Activated naive CD8-positive, alpha-beta T cell treated with anti-CD3 and anti-CD28 coated beads, Interleukin-2, amount 50 U/mL, for 16 hours (primary cell): ENCODE results near the gene MAPKBP1.
"Not testable (repeated sequence)": the region's sequence is repeated elsewhere in the genome, so short reads cannot be mapped to it uniquely, and the experiment has no call there.

Source experiments
- DNase-seq: peaks from one replicate; pipeline ENCODE4 v3.0.0-alpha.2; 2020; ENCODE audit warnings: low read depth, low spot score

Gene MAPKBP1, protein sequence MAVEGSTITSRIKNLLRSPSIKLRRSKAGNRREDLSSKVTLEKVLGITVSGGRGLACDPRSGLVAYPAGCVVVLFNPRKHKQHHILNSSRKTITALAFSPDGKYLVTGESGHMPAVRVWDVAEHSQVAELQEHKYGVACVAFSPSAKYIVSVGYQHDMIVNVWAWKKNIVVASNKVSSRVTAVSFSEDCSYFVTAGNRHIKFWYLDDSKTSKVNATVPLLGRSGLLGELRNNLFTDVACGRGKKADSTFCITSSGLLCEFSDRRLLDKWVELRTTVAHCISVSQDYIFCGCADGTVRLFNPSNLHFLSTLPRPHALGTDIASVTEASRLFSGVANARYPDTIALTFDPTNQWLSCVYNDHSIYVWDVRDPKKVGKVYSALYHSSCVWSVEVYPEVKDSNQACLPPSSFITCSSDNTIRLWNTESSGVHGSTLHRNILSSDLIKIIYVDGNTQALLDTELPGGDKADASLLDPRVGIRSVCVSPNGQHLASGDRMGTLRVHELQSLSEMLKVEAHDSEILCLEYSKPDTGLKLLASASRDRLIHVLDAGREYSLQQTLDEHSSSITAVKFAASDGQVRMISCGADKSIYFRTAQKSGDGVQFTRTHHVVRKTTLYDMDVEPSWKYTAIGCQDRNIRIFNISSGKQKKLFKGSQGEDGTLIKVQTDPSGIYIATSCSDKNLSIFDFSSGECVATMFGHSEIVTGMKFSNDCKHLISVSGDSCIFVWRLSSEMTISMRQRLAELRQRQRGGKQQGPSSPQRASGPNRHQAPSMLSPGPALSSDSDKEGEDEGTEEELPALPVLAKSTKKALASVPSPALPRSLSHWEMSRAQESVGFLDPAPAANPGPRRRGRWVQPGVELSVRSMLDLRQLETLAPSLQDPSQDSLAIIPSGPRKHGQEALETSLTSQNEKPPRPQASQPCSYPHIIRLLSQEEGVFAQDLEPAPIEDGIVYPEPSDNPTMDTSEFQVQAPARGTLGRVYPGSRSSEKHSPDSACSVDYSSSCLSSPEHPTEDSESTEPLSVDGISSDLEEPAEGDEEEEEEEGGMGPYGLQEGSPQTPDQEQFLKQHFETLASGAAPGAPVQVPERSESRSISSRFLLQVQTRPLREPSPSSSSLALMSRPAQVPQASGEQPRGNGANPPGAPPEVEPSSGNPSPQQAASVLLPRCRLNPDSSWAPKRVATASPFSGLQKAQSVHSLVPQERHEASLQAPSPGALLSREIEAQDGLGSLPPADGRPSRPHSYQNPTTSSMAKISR (N-terminal part only)

DNA sequence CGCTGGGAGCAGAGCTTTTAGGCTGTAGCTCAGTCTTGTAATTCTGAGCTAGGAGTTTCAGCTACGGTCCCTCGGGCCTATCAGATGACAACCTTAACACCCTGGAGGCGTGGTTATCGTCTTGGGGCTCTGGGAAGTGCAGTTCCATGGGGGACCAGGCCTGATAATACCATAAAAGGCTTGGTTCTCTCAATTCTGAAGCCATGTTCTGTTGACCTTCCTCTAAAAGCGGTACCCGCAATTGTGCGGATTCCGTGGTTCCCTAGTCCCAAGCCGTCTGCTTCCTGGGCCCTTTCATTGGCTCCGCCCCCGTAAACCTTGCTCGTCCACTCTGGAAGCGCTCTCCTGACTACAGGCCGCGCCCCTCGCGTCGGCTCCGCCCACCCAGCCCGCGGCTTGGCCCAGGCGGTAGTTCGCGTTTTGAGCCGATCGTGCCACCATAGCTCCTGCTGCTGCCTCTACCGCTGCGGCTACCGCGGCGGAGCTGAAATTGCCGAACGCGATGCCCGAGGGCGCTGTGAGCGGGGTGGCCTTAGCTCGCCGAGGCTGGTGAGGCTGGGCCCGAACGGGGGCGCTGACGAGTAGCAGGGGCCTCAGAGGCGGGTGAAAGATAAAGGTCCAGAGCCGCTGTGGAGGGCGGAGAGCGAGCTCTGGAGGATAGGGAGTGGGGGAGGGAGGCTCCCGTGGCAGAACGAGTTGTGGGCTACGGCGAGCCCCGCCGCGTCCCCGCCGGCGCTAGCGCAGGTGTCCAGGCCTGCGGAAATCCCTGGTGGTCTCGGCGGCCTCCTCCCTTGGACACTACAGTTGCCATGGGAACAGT lies at the start of gene MAPKBP1:
Gene MAPKBP1, plus strand, starts transcription at position 423 of the 820 bp plus-strand sequence. CDS start 792 bp downstream, outside the sequence.
- peak; percentile 92 for DNase-seq

DNA sequence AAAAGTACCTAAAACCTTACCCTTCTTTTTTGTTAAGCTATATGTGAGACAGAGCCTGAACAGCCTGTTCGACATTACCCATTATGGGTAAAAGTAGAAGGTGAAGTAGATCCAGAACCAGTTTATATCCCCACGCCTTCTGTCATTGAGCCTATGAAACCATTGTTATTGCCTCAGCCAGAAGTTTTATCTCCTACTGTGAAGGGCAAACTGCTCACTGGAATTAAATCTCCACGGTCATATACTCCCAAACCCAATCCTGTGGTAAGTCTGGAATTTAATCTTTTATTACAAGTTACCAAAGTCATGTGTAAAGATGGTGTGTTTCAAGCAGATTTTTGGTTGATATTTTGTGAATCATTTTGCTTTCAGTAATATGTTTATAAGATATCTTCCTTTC lies 47.1 kb upstream of the MAPKBP1 start:
- no peak for DNase-seq

DNA sequence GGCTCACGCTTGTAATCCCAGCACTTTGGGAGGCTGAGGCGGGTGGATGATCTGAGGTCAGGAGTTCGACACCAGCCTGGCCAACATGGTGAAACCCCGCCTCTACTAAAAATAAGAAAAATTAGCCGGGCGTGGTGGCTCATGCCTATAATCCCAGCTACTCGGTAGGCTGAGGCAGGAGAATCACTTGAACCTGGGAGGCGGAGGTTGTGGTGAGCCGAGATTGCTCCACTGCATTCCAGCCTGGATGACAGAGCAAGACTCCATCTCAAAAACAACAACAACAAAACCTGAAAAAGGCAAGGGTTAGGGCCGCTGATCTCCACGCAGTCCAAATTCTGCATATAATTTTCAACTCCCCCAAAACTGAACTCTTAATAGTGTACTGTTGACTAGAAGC lies 46.2 kb upstream of the MAPKBP1 start:
- not testable (repeated sequence) for DNase-seq

DNA sequence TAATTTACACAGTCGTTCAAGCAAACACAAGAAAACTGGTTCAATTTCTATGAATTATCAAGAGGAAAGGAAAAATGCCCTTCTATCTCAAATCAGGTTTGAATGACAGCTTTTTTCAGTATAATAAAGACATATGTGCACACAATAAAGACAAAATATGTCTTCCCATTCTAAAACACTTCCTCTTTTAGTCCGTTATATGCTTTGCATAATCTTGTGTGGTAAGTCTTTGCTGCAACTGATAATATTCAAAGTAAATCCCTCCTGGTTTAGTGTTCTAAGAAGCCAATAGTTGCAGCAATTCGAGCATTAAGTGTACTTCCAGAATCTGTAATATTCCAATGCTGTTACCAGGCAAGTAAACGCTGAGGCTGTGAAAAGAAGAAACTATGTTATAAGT lies 43.7 kb upstream of the MAPKBP1 start:
- no peak for DNase-seq

DNA sequence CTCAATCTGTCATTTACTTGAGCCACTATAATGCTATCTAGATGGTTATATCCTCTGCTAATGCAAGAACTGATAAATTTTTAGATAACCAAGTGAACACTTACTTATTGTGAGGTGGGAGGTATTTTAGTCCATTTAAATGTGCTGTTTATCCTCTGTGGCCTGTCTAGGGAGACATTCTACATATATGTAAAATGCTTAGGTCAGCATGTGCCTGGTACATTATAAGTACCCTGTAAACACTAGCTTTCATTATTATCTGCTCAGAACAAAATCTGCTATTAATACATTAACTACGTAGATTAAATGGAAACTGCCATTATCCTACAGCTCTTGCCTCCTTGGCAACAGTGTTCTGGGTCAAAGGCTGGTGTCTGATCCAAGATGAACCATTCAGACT lies 41.8 kb upstream of the MAPKBP1 start:
- DNase-seq, result no peak

DNA sequence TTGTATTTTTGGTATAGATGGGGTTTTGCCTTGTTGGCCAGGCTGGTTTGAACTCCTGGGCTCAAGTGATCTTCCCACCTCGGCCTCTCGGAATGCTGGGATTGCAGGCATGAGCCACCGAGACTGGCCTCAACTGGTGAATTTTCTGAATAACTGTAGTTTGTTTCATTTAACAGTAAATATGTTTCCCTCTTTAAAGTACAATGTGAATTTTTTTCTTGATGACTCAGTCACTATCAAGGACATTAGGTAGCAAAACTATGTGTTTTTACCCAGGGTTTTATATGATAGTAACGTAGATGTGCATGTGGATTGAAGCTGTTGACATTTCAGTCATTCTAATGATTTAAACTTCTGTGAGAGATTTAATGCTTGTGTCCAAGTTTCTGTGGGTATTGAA lies 40.2 kb upstream of the MAPKBP1 start:
- DNase-seq, result no peak

DNA sequence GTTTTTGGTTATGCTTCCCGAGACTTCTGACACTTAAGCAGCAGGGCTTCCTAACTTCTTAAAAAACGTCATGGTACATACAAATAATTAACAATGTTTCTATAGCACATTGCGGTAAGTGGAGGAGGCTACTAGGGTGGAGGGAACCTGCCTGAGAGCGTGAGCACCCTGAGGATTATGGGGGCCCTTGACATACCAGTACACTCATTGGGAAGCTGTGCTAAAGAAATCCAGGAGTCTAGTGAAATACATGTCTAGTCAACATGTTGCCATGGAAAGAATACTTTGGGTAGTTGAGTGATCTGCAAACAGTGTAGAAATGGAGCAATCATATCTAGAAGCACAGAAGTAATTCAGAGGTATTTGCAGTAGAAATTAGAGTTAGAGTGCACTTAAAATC lies 39.2 kb upstream of the MAPKBP1 start:
- DNase-seq, result no peak

DNA sequence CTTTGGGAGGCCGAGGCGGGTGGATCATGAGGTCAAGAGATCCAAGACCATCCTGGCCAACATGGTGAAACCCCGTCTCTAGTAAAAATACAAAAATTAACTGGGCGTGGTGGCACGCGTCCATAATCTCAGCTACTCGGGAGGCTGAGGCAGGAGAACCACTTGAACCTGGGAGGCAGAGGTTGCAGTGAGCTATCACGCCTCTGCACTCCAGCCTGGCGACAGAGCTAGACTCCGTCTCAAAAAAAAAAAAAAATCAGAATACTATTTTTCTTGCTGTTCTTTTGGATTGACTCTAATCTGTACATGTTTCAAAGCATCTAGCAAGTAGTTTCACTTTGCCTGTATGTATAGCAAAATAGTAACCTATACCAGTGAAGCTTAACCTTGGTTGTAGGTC lies 38.8 kb upstream of the MAPKBP1 start:
- not testable (repeated sequence) for DNase-seq

DNA sequence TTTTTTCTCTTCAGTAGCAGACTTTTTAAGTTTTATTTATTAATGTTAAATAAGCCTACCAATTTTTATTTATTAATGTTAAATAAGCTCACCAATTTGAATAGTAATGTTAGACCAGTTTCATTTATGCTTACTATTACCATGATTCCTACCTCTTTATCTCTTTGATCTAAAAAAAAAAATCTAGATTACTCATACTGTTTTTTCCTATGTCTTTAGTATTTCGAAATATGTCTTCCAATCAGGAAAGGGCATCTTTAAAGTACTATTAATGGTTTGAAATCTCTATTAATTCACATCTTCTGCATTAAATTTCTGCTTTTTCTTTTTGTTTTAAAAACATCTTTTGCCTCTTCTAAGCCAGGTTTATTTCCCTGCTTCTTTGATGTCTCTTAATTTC lies 27.5 kb upstream of the MAPKBP1 start:
- DNase-seq, result no peak

DNA sequence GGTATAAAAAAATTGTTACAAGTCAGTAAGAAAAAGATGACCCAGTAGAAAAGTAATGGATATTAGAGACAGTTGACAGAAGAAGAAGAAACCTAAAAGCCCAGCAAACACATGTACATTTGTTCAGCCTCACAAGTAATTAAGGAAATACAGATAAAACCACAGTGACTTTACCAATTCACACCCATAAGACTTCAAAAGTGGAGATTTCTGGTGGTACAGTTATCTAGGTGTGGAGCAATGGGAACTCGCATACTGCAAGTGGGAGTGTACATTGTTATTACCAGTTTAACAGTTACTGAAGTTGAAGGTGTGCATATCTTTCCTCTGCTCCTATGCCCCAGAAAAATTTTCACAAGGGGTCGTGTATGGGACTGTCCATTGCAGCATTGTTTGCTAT lies 18.1 kb upstream of the MAPKBP1 start:
- no peak for DNase-seq

DNA sequence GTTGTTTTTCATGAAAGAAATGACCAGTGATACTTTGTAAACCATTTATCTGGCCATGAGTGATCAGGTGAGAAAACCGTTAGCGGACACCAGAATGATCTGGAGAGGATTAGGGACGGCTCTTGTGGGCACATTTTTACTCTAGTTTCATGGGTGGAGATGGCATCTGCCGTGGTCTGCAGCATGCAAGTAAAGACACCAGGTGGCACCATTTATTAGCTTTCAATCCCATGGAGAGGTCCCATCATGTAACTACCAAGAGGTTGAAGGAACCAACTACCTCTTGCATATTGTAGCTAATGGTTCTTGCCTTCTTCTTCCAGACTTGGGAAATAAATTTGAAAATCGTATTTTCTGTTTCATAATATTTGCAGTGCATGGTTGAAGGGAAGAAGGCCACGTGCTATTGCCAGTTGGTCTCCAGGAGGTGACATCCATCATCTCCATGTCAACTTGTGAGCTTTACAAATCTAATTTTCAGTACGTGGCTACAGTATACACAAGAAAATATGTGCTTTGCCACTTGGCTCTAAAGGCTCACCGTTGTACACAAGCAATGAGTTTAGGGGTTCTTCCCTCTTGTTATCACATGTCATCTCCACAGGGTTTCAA lies 1.5 kb upstream of the MAPKBP1 start:
- no peak for DNase-seq

DNA sequence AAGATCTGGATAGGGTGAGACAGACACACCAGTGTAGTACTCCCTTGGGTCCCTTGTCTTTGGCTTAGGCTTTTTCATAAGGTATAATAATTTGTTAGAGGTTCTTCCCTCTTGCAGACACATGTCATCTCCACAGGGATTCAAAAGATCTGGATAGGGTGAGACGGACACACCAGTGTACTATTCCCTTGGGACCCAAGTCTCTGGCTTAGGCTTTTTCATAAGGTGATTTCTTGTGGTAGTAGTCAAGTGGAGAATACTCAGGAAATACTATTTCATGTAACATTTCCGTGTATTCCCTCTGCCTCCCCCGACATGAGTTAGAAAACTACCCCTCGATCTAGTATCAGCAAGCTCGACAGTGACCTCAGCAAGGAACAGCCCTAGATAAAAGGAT lies 954 bp upstream of the MAPKBP1 start:
- DNase-seq, result no peak

DNA sequence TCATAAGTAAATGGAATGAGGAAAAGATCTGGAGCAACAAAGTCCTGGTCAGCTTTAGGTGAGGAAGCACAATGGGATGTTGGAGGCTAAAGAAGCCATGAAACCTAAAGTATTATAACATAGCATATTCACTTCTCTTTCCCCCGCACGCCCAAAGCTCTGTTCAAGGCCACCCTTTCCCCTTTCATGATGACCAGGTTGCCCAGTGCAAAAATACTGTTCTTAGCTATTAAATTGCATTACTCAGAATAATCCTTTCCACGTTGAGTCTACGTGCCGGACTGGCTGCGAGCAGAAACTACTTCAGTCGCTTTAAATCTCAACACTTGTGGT lies 589 bp upstream of the MAPKBP1 start:
- no peak for DNase-seq

DNA sequence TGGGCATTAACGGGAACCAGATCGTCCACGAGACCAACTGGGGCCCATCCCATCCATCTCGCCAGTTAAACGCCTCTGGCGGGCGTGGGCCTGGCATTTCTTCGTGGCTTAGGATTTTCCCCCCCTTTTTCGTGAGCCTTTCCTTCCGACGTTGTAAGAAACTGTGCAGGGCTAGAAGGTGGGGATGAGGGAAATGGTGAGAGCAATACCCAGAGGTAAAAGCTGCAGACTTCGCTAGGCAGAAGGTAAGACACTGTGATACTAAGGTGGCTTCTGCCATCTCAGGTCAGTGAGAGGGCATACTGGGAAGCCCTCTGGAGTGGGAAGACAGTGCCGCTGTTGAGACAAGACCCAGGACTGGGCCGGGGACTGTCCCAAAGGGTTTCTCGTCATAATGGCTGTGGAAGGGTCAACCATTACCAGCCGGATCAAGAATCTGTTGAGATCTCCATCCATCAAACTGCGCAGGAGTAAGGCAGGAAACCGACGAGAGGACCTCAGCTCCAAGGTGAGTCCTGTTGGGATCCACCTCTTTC lies 666 bp downstream of the MAPKBP1 start:
- DNase-seq, result no peak

DNA sequence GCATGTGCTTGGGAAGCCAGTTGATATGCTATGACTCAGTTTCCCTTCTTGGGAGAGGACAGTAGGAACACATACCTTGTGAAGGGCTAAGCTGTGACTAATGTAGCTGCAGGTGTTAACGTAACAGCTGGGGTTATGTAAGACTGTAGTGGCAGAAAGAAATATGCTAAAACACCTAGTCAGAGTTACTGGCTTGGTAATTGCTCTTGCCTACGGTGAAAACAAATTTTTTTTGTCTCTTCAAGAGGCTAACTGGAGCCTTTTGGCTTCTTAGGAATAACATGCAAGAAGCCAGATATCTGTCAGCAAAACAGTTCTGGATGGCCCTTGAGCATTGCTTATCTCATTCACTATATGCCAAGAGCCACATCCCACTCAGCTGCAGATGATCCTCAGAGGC lies 1.4 kb downstream of the MAPKBP1 start:
- no peak for DNase-seq

DNA sequence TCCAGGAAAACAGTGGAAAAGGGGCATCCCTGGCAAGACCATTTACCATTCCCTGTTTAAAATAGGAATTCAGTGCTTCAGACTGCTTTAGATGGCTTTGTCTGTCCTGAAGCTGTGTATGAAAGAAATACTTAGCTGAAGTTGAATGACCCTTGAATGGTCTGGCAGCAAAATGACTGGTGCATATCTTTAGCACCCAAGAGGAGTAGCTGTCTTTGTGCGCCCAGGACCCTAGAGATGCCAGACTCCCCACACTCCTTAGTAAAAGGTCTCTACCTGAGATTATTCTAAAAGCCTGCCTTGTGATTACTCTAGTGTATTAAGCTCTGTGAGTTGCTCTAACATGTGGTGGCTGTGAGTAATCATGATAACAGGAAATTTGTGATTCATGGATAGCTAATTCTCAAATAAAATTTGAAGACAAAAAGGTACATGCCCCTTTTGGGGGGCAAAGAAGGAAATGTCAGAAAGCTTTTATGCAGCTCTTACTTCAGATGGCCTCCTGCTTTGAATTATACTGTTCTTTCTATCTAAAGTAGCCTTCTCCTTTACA lies 3.2 kb downstream of the MAPKBP1 start:
- DNase-seq, result no peak

DNA sequence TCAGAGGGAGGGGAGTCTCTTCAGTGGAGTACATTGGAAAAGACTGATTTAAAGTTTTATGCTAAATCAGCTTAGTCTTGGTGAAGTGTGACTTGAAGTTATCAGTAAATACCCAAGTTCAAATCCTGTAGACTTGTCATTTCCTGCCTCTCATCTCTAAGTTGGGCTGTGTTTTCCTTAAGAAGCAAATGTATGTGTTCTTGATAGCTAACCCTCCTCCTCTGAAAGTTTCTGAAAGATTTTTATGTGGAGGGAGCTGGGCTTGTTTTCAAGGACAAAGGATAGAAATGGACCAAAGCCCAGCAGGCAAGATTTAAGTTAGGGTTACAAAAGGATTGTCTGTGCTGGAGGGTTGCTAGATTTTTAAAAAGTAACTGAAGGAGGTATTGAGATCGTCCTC lies 4.2 kb downstream of the MAPKBP1 start:
- DNase-seq, result no peak

DNA sequence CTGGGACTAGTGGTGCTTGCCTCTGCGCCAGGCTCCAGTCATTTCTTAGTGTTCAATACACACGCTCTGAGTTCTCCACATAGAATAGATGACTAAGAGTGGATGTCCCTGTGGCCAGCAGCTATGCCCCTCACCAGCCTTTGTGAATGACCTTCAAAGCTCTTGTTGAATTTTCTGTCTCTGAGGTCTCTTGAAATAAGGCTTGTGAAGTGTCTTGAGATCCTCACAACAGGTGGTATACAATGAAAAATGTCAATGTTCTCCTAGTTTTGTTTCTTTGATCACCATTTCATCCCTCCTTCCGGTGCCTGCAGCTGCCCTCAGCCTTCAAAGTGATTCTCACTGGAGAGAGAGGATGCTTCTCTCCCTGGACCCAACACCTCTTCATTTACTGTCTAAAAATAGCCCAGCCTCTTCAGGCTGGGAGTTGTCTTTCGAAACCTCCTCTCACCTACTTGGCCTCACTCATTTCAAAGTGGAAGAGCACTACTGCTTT lies 5.4 kb downstream of the MAPKBP1 start:
- DNase-seq, result no peak

DNA sequence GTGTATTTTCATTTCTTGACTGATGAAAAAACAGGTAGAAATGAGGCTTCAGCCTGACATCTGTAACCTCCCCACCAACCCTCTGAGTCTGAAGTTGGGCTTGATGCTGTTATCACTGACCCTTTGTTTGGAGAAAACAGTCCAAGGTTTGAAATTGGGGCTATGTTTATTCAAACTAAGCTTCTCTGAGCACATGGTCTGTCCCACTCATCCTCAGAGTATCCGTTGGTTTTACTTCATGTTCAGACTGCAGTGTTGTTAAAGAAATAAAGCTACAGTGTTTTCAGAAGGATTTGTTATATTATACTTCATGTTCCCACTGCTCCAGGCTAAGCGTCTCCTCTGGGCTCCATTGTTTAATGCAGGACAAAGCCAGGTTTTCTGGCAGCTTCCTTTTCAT lies 6.0 kb downstream of the MAPKBP1 start:
- no peak for DNase-seq

DNA sequence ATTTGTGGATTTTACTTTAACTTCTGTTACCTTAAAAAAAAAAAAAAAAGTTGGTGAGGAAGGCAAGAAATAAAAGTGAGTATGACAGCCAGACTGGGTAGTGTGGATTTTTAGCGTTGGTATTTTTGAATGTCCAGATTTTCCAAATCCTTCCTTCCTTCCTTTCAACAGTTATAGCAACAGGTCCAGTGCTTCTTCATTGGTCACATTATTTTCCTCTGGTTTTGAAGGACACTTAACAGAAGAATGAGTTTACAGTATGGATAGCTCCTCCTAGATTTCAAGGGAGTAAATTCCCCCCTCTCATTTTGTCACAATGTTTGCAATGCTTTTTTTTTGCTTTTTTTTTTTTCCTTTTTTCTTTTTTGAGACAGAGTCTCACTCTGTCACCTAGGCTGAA lies 6.4 kb downstream of the MAPKBP1 start:
- no peak for DNase-seq
